GM21528 (cell line): ENCODE data around the gene TAF3.

Experiments used
- ATAC-seq: cut with Tn5 transposase; IDR thresholded peaks from one replicate; pipeline ENCODE4 v1.9.1; 2021; ENCODE audit warnings: mild to moderate bottlenecking, moderate library complexity; ENCODE audit not compliant: unreplicated experiment, low FRiP score

Gene TAF3

GRCh38 chr10:7917736-7918135 lies 99.4 kb downstream of the TAF3 start:
- ATAC-seq, result no peak

- ATAC-seq, result no peak
These were observed 104.4 kb downstream of the TAF3 start for GRCh38 chr10:7922707-7923106.

GRCh38 chr10:7928536-7928935 lies 110.2 kb downstream of the TAF3 start:
- ATAC-seq, result no peak

- ATAC-seq, result no peak
These were observed 114.2 kb downstream of the TAF3 start for GRCh38 chr10:7932301-7933036.

GRCh38 chr10:7933262-7933661 lies 115.0 kb downstream of the TAF3 start:
- no peak for ATAC-seq

GRCh38 chr10:7933757-7934156 lies 115.5 kb downstream of the TAF3 start:
- ATAC-seq, result no peak

GRCh38 chr10:7937315-7937945 lies 119.1 kb downstream of the TAF3 start:
- ATAC-seq, result no peak

GRCh38 chr10:7941576-7941975 lies 123.3 kb downstream of the TAF3 start:
- no peak for ATAC-seq

- no peak for ATAC-seq
These were observed 124.0 kb downstream of the TAF3 start for GRCh38 chr10:7942316-7942715.

- no peak for ATAC-seq
These were observed 124.6 kb downstream of the TAF3 start for GRCh38 chr10:7942859-7943258.

GRCh38 chr10:7944215-7944480 lies 125.8 kb downstream of the TAF3 start:
- ATAC-seq, result no peak

GRCh38 chr10:7944537-7944936 lies 126.2 kb downstream of the TAF3 start:
- no peak for ATAC-seq

- ATAC-seq, result no peak
These were observed 126.7 kb downstream of the TAF3 start for GRCh38 chr10:7945034-7945433.

GRCh38 chr10:7945469-7946187 lies 127.3 kb downstream of the TAF3 start:
- ATAC-seq, result no peak

- no peak for ATAC-seq
These were observed 130.2 kb downstream of the TAF3 start for GRCh38 chr10:7948371-7949000.

- ATAC-seq, result no peak
These were observed 132.9 kb downstream of the TAF3 start for GRCh38 chr10:7950981-7951847.

- no peak for ATAC-seq
These were observed 134.0 kb downstream of the TAF3 start for GRCh38 chr10:7952266-7952665.

GRCh38 chr10:7953447-7953846 lies 135.1 kb downstream of the TAF3 start:
- ATAC-seq, result no peak

GRCh38 chr10:7955446-7955845 lies 137.1 kb downstream of the TAF3 start:
- no peak for ATAC-seq

GRCh38 chr10:7956508-7956907 lies 138.2 kb downstream of the TAF3 start:
- peak; percentile 81 for ATAC-seq
